HG03439 (cell line): ENCODE data around the gene FOXL1.
A peak's percentile ranks its signal among the peaks of the same experiment; 100 is the strongest.

Source experiments
- ATAC-seq: cut with Tn5 transposase; IDR thresholded peaks from one replicate; pipeline ENCODE4 v1.9.1; 2021; ENCODE audit warnings: mild to moderate bottlenecking, moderate library complexity; ENCODE audit not compliant: unreplicated experiment

The FOXL1 gene

GRCh38 chr16:86547286-86547685 is 31.1 kb upstream of the FOXL1 start:
- ATAC-seq: no peak

- no peak for ATAC-seq
Observed at GRCh38 chr16:86549076-86549892, 29.1 kb upstream of the FOXL1 start.

GRCh38 chr16:86549893-86550190 is 28.5 kb upstream of the FOXL1 start:
- ATAC-seq: no peak

DNA sequence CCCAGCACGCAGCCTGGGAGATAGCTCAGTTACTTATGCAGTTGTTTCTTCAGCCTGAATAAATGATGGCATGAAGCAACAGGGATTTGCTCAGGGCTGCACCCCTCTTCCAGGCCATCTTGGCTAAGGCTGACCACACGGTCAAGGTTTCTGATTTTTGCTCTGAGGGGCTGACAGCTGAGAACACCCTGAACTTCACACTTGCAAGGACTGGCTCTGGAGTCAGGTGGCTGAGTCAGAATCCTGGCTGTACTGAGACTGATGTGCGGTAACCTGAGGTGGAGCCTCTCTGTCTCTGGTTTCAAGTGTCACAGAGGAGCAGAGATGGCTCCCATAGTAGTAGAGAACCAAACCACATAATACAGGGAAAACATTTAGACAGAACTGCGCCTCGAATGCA is 28.1 kb upstream of the FOXL1 start:
- no peak for ATAC-seq

DNA sequence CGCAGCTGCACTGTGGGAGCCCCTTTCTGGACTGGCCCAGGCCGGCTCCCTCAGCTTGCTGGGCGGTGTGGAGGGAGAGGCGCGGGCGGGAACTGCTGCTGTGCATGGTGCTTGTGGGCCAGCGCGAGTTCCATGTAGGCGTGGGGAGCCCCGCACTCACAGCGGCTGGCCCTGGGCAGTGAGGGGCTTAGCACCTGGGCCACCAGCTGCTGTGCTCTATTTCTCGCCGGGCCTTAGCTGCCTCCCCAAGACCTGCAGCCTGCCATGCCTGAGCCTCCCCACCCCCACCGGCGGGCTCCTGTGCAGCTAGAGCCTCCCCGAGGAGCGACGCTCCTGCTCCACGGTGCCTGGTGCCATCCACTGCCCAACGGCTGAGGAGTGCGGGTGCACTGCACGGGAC is 25.0 kb upstream of the FOXL1 start:
- ATAC-seq: no peak

DNA sequence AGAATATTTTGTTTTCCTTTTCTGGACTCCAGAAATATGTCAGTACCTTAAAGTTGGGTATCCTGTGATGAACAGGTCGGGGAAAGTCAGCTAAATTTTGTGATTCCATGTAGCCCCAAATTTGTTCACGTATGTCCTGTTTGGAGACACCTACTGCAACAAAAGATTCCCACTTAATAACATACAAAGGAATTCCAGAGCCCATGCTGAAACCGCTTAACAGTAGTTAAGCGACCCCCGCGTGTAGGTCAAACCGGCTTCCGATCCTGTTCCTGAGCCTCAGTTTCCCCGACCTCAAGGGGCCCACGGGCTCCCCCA is 23.8 kb upstream of the FOXL1 start:
- no peak for ATAC-seq

- ATAC-seq: peak; percentile 78
Observed at GRCh38 chr16:86554917-86555703, 23.2 kb upstream of the FOXL1 start, which contains the start of gene MTHFSD. MTHFSD (minus strand) TSS chr16:86555235; CDS start chr16:86555184, 51 bp downstream.

GRCh38 chr16:86555704-86556075 is 22.7 kb upstream of the FOXL1 start:
- ATAC-seq: no peak

GRCh38 chr16:86556576-86556975 is 21.8 kb upstream of the FOXL1 start:
- ATAC-seq: no peak

DNA sequence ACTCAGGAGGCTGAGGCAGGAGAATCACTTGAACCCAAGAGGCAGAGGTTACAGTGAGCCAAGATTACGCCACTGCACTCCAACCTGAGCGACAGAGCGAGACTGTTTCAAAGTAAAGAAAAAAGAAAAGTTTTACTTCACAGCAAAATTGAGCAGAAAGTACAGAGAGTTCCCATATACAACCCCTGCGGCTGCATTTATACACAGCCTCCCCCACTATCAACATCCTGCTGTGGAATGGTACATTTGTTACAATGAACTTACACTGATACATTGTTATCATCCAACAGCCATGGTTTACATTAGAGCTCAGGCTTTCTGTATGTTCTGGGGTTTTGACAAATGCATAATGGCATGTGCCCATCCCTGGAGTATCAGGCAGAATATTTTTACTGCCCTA is 20.8 kb upstream of the FOXL1 start:
- ATAC-seq: no peak

GRCh38 chr16:86558355-86559193 is 19.8 kb upstream of the FOXL1 start:
- no peak for ATAC-seq

DNA sequence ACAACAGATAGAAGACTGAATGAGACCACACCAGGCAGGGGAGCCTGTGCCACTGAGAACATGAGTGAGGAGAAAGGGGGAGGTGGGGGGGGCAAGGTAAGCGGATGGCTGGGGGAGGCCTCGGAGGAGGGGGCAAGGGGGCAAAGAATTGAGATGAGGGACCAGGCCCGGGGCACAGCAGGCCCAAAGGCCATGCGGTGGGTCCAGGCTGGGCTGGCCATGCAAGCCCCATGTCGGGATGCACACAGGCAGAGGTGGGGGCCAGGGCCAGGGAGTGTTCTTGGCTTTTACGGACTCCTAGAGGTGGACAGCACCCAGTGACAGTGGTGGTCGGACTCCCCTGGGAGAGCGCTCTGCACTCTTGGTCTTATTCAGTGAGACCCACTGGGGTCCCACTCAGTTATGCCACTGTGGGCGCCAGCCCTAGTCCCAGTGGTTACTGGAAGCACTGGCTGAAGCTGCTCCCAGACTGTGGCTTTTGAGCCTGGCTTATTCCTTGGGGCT is 18.5 kb upstream of the FOXL1 start:
- no peak for ATAC-seq

- no peak for ATAC-seq
Observed at GRCh38 chr16:86562356-86562755, 16.0 kb upstream of the FOXL1 start.

DNA sequence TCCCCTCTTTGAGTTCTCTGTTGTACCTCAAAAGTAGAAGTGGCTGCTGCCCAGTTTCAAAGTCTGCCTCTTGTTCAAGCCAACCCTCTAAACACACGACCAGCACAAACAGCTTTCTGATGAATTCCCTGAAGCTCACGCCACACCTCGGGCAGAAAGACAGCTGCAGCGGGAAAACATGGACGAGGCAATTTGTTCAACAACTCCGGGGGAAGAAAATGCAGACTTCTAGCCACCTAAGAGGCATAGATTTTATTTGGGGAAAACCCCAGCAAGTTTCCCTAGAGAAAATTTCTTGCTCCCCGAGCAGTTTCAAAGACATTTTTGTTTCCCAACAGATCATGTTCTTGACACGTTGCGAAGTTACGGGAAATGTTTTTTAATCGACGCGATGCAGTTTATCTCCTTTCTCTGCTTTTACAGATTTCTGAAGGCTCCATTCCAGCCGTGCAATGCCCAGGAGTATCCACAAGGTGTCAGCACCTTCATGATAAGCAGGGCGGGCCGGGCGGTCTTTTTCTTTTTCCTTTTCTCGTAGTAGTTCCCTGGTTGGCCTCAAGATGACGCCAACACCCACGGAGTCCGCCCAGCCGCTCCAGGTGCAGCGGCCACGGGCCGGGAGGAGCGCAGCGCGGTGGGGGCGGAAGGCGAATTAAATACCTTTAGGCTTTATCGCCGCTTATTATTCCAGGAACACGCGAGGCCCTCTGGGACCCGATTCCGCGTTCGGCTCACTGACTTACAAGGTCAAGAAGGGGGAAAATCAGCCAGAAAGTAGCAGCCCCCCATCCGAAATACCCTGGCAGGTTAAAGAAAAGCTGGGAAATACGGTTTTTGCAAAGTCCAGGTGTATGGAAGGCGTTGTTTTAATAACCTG is 14.6 kb upstream of the FOXL1 start:
- ATAC-seq: peak; percentile 66

- ATAC-seq: no peak
Observed at GRCh38 chr16:86565181-86565631, 13.1 kb upstream of the FOXL1 start.

GRCh38 chr16:86565644-86566511 is 12.5 kb upstream of the FOXL1 start:
- ATAC-seq: no peak

DNA sequence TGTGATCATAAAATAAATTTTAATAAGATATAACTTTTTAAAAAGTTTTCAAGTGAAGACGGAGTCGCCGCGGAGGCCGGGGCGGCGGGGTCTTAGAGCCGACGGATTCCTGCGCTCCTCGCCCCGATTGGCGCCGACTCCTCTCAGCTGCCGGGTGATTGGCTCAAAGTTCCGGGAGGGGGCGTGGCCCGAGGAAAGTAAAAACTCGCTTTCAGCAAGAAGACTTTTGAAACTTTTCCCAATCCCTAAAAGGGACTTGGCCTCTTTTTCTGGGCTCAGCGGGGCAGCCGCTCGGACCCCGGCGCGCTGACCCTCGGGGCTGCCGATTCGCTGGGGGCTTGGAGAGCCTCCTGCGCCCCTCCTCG is 11.8 kb upstream of the FOXL1 start, which contains the start of gene FOXC2:
Gene FOXC2, plus strand, starts transcription at position 229 of the 365 bp plus-strand sequence. CDS start 507 bp downstream, outside the sequence.
- no peak for ATAC-seq

GRCh38 chr16:86566966-86567700 is 11.2 kb upstream of the FOXL1 start:
- no peak for ATAC-seq
